Urinary bladder (tissue), 4 donors: ENCODE data around the gene STAT4. TPM values are rescaled to one million over a fixed set of nuclear protein-coding genes. Genes with fewer than 3 reads are reported as not detected.
"Not testable (repeated sequence)": the region's sequence is repeated elsewhere in the genome, so short reads cannot be mapped to it uniquely, and the experiment has no call there.

ENCODE experiments used
- DNase-seq: peaks from one replicate; pipeline ENCODE4 v3.0.0-alpha.2; 2015; ENCODE audit errors: extremely low spot score
- H3K27ac ChIP-seq: one replicate; pipeline ENCODE4 v1.5.1; 2013; ENCODE audit warnings: low read depth, mild to moderate bottlenecking, moderate library complexity
- H3K36me3 ChIP-seq: one replicate; pipeline ENCODE4 v1.6.1; 2013; ENCODE audit warnings: mild to moderate bottlenecking, moderate library complexity; ENCODE audit not compliant: insufficient read depth
- H3K4me1 ChIP-seq: one replicate; pipeline ENCODE4 v1.6.1; 2013; ENCODE audit warnings: mild to moderate bottlenecking, moderate library complexity; ENCODE audit not compliant: insufficient read depth
- H3K4me3 ChIP-seq: one replicate; pipeline ENCODE4 v1.5.1; 2013; ENCODE audit warnings: low read depth, low read length
- WGBS: extraction: QIAGEN DNeasy Blood & Tissue Kit; methylation state at CpG from one replicate; pipeline ENCODE4 v1.1.7; 2013; 5-methylcytosine and 5-hydroxymethylcytosine counted together
- polyA plus RNA-seq: library from polyadenylated mRNA; stranded (reverse); fragments of 200-250 nt; gene quantifications from one replicate; pipeline ENCODE4 v1.2.3, GENCODE V29; 2013
- total RNA-seq: library from RNA; depleted of rRNA; stranded (reverse); fragments of >200 nt; gene quantifications from one replicate; pipeline ENCODE4 v1.2.3, GENCODE V29; 2014
- donor health status: healthy with polysubstance abuse.
- donor health status: healthy.

The STAT4 gene
- total and polyA plus RNA-seq, 2 donors: 0.80 to 7.1 TPM

GRCh38 chr2:190999058-190999457 lies 151.7 kb downstream of the STAT4 start:
- no peaks in the 10 kb centered on the region for H3K4me1 ChIP-seq
- peaks cover 5% of the 10 kb centered on the region for H3K36me3 ChIP-seq
- H3K4me3 ChIP-seq: no peak overlapping the region
- no peak overlapping the region for H3K27ac ChIP-seq
- DNase-seq: no peak
- 85% methylated on average over 7 of the region's 7 CpGs for WGBS

- no peak for DNase-seq
- H3K36me3 ChIP-seq: no peaks in the 10 kb centered on the region
- H3K27ac ChIP-seq: no peak overlapping the region
- H3K4me1 ChIP-seq: no peaks in the 10 kb centered on the region
- WGBS: 78% methylated on average over 8 of the region's 8 CpGs
- H3K4me3 ChIP-seq: no peak overlapping the region
These were observed 153.2 kb downstream of the STAT4 start for GRCh38 chr2:190997526-190998113.

GRCh38 chr2:190996947-190997346 lies 153.8 kb downstream of the STAT4 start:
- DNase-seq: no peak
- Histone ChIP-seq H3K27ac (no peak overlapping the region), H3K4me3 (no peak overlapping the region), H3K4me1 (no peaks in the 10 kb centered on the region), H3K36me3 (no peaks in the 10 kb centered on the region)
- 86% methylated on average over 5 of the region's 5 CpGs for WGBS

GRCh38 chr2:190996338-190996946 lies 154.4 kb downstream of the STAT4 start:
- Histone ChIP-seq H3K36me3 (no peaks in the 10 kb centered on the region), H3K27ac (no peak overlapping the region), H3K4me3 (no peak overlapping the region), H3K4me1 (no peaks in the 10 kb centered on the region)
- no peak for DNase-seq
- 79% methylated on average over 5 of the region's 5 CpGs for WGBS

GRCh38 chr2:190995315-190995714 lies 155.5 kb downstream of the STAT4 start:
- not testable (repeated sequence) for H3K36me3 ChIP-seq, H3K4me1 ChIP-seq, H3K27ac ChIP-seq, H3K4me3 ChIP-seq, DNase-seq
- 91% methylated on average over 3 of the region's 3 CpGs for WGBS

- 97% methylated on average over 7 of the region's 7 CpGs for WGBS
- no peak overlapping the region for H3K27ac ChIP-seq
- no peaks in the 10 kb centered on the region for H3K4me1 ChIP-seq
- no peak for DNase-seq
- no peak overlapping the region for H3K4me3 ChIP-seq
- H3K36me3 ChIP-seq: peaks cover 2% of the 10 kb centered on the region
These were observed 156.6 kb downstream of the STAT4 start for GRCh38 chr2:190994148-190994547.

- 95% methylated on average over 6 of the region's 6 CpGs for WGBS
- no peak for DNase-seq
- Histone ChIP-seq H3K27ac (no peak overlapping the region), H3K4me1 (no peaks in the 10 kb centered on the region), H3K36me3 (peaks cover 2% of the 10 kb centered on the region), H3K4me3 (no peak overlapping the region)
These were observed 157.5 kb downstream of the STAT4 start for GRCh38 chr2:190993292-190993643.

GRCh38 chr2:190990132-190990531 lies 160.7 kb downstream of the STAT4 start:
- DNase-seq: no peak
- H3K4me1 ChIP-seq: no peaks in the 10 kb centered on the region
- peaks cover 2% of the 10 kb centered on the region for H3K36me3 ChIP-seq
- 80% methylated on average over 6 of the region's 6 CpGs for WGBS
- no peak overlapping the region for H3K27ac ChIP-seq
- no peak overlapping the region for H3K4me3 ChIP-seq

GRCh38 chr2:190988910-190989309 lies 161.9 kb downstream of the STAT4 start:
- no peak overlapping the region for H3K27ac ChIP-seq
- no peaks in the 10 kb centered on the region for H3K4me1 ChIP-seq
- H3K36me3 ChIP-seq: peaks cover 2% of the 10 kb centered on the region
- 97% methylated on average over 3 of the region's 3 CpGs for WGBS
- DNase-seq: no peak
- no peak overlapping the region for H3K4me3 ChIP-seq

- H3K4me1 ChIP-seq: no peaks in the 10 kb centered on the region
- no peak overlapping the region for H3K4me3 ChIP-seq
- H3K27ac ChIP-seq: no peak overlapping the region
- H3K36me3 ChIP-seq: peaks cover 5% of the 10 kb centered on the region
- DNase-seq: no peak
- 93% methylated on average over 5 of the region's 5 CpGs for WGBS
These were observed 162.9 kb downstream of the STAT4 start for GRCh38 chr2:190987938-190988337.

GRCh38 chr2:190987116-190987515 lies 163.7 kb downstream of the STAT4 start:
- H3K4me3 ChIP-seq: no peak overlapping the region
- H3K36me3 ChIP-seq: peaks cover 5% of the 10 kb centered on the region
- no peak overlapping the region for H3K27ac ChIP-seq
- H3K4me1 ChIP-seq: no peaks in the 10 kb centered on the region
- 95% methylated on average over 1 of the region's 1 CpG for WGBS
- no peak for DNase-seq

GRCh38 chr2:190986221-190986953 lies 164.4 kb downstream of the STAT4 start:
- H3K27ac ChIP-seq: no peak overlapping the region
- H3K36me3 ChIP-seq: peaks cover 5% of the 10 kb centered on the region
- WGBS: 74% methylated on average over 13 of the region's 13 CpGs
- H3K4me1 ChIP-seq: no peaks in the 10 kb centered on the region
- no peak for DNase-seq
- no peak overlapping the region for H3K4me3 ChIP-seq

- WGBS: 90% methylated on average over 5 of the region's 5 CpGs
- H3K27ac ChIP-seq: no peak overlapping the region
- peaks cover 3% of the 10 kb centered on the region for H3K36me3 ChIP-seq
- peaks cover 2% of the 10 kb centered on the region for H3K4me1 ChIP-seq
- no peak for DNase-seq
- no peak overlapping the region for H3K4me3 ChIP-seq
These were observed 166.2 kb downstream of the STAT4 start for GRCh38 chr2:190984595-190984994.
